Measurements from ENCODE around the gene PPFIBP2. TPM values are rescaled to one million over a fixed set of nuclear protein-coding genes. Genes with fewer than 3 reads are reported as not detected.

PPFIBP2 gene
- total and polyA plus RNA-seq, 2 of the 13 experiments (the other 11 are each of a cell fraction or from before 2014, with no cell fraction given) = 15.0 to 52.5 TPM

- TF ChIP-seq ZNF710 (CRISPR knock-in tag; IDR thresholded peaks at IDR 0.05; ENCODE audit: borderline replicate concordance) = no peak
- no peak for TF ChIP-seq ZNF468 (CRISPR knock-in tag; IDR thresholded peaks at IDR 0.05)
- TF ChIP-seq SOX5 (CRISPR knock-in tag; IDR thresholded peaks at IDR 0.05; ENCODE audit: borderline replicate concordance) = peak; percentile 89
- TF ChIP-seq PRDM4 (CRISPR knock-in tag; IDR thresholded peaks at IDR 0.05; ENCODE audit: borderline replicate concordance) = no peak
- TF ChIP-seq MIER2 (CRISPR knock-in tag; IDR thresholded peaks at IDR 0.05) = peak; percentile 42; the same call in 1 of the 2 replicates
- peak; percentile 42; the same call in 1 of the 2 replicates for TF ChIP-seq TARDBP (CRISPR knock-in tag; IDR thresholded peaks at IDR 0.05)
- TF ChIP-seq ZNF329 (CRISPR knock-in tag; IDR thresholded peaks at IDR 0.05; ENCODE audit: low read depth) = no peak
- no peak for TF ChIP-seq ZNF143 (CRISPR knock-in tag; IDR thresholded peaks at IDR 0.05)
- no peak for TF ChIP-seq ZNF75D (CRISPR knock-in tag; IDR thresholded peaks at IDR 0.05; ENCODE audit: borderline replicate concordance)
- no peak for TF ChIP-seq TSC22D2 (CRISPR knock-in tag; IDR thresholded peaks at IDR 0.05; ENCODE audit: borderline replicate concordance)
- peak; percentile 68; the same call in 1 of the 2 replicates for TF ChIP-seq ZNF292 (CRISPR knock-in tag; IDR thresholded peaks at IDR 0.05; ENCODE audit: borderline replicate concordance, low read depth)
- TF ChIP-seq MEIS2 (CRISPR knock-in tag; IDR thresholded peaks at IDR 0.05) = no peak
- no peak for TF ChIP-seq SYNCRIP (IDR thresholded peaks at IDR 0.05; ENCODE audit: insufficient read depth, low read depth, low read length)
- no peak for TF ChIP-seq ZNF839 (CRISPR knock-in tag; IDR thresholded peaks at IDR 0.05; ENCODE audit: borderline replicate concordance)
- TF ChIP-seq HNF4A (CRISPR knock-in tag; IDR thresholded peaks at IDR 0.05) = peak; percentile 99
- TF ChIP-seq ZNF260 (CRISPR knock-in tag; IDR thresholded peaks at IDR 0.05; ENCODE audit: borderline replicate concordance, low read depth) = no peak
- TF ChIP-seq ZSCAN22 (CRISPR knock-in tag; IDR thresholded peaks at IDR 0.05) = no peak
- TF ChIP-seq ZNF282 (IDR thresholded peaks at IDR 0.05; ENCODE audit: partially characterized antibody) = no peak
- TF ChIP-seq CEBPB (IDR thresholded peaks at IDR 0.05; ENCODE audit: borderline replicate concordance, low read depth, low read length) = no peak
- no peak for TF ChIP-seq SMYD3 (CRISPR knock-in tag; IDR thresholded peaks at IDR 0.05)
- TF ChIP-seq ZSCAN29 (CRISPR knock-in tag; conservative IDR thresholded peaks at IDR 0.05) = 0 out of 2 replicates have a peak, but pooled peaks have one; percentile 45
- TF ChIP-seq GFI1 (CRISPR knock-in tag; IDR thresholded peaks at IDR 0.05; ENCODE audit: borderline replicate concordance) = peak; percentile 60; the same call in 1 of the 2 replicates
- TF ChIP-seq IRF2 (CRISPR knock-in tag; IDR thresholded peaks at IDR 0.05) = peak; percentile 77
- peak; percentile 37; the same call in 1 of the 2 replicates for TF ChIP-seq PHF8 (CRISPR knock-in tag; IDR thresholded peaks at IDR 0.05)
- TF ChIP-seq CENPBD1 (CRISPR knock-in tag; IDR thresholded peaks at IDR 0.05; ENCODE audit: borderline replicate concordance, low read depth) = no peak
- TF ChIP-seq KLF12 (CRISPR knock-in tag; IDR thresholded peaks at IDR 0.05; ENCODE audit: borderline replicate concordance) = no peak
- no peak for TF ChIP-seq ATF5 (CRISPR knock-in tag; IDR thresholded peaks at IDR 0.05; ENCODE audit: low read depth)
Observed at GRCh38 chr11:7525424-7525823, 11.6 kb downstream of the PPFIBP2 start (continued).
